Mesenchymal stem cell (in vitro differentiated cells and primary cell): ENCODE results near the gene NKAIN2.

Experiments
- DNase-seq: peaks from one replicate; pipeline ENCODE4 v3.0.0-alpha.2; 2013
- H2AFZ ChIP-seq: one replicate; pipeline ENCODE4 v1.6.1; 2013; ENCODE audit warnings: low read depth, mild to moderate bottlenecking, control low read depth, inconsistent platforms, low read length, moderate library complexity
- H2AK5ac ChIP-seq: 2 replicates; pipeline ENCODE4 v1.6.1; 2013; ENCODE audit warnings: low read length, moderate library complexity, mild to moderate bottlenecking, inconsistent platforms; ENCODE audit not compliant: severe bottlenecking
- H2BK120ac ChIP-seq: one replicate; pipeline ENCODE4 v1.6.1; 2013; ENCODE audit warnings: low read depth, mild to moderate bottlenecking, inconsistent platforms, low read length, moderate library complexity
- H2BK12ac ChIP-seq, 2 experiments: one replicate each; pipeline ENCODE4 v1.6.1; 2013; ENCODE audit warnings: inconsistent platforms in 2 of 2, low read length in 2 of 2, mild to moderate bottlenecking in 2 of 2, moderate library complexity in 2 of 2, control low read depth in 1 of 2
- H2BK15ac ChIP-seq: one replicate; pipeline ENCODE4 v1.6.1; 2013; ENCODE audit warnings: mild to moderate bottlenecking, low read depth, inconsistent platforms; ENCODE audit not compliant: poor library complexity, severe bottlenecking
- H2BK5ac ChIP-seq: 2 replicates; pipeline ENCODE4 v1.6.1; 2013; ENCODE audit warnings: low read depth, mild to moderate bottlenecking, low read length, control low read depth, inconsistent platforms; ENCODE audit not compliant: poor library complexity, severe bottlenecking
- H3K14ac ChIP-seq, 2 experiments: one replicate each; pipeline ENCODE4 v1.6.1; 2013; ENCODE audit warnings: inconsistent platforms in 2 of 2, low read length in 2 of 2, control low read depth in 1 of 2, mild to moderate bottlenecking in 1 of 2, moderate library complexity in 1 of 2
- H3K18ac ChIP-seq, 2 experiments: one replicate each; pipeline ENCODE4 v1.6.1; 2013; ENCODE audit warnings: inconsistent platforms in 2 of 2, low read length in 2 of 2, control low read depth in 1 of 2, low read depth in 1 of 2, mild to moderate bottlenecking in 1 of 2
- H3K23ac ChIP-seq, 2 experiments: one replicate each; pipeline ENCODE4 v1.6.1; 2013; ENCODE audit warnings: inconsistent platforms in 2 of 2, low read length in 2 of 2, mild to moderate bottlenecking in 2 of 2, moderate library complexity in 2 of 2, control low read depth in 1 of 2
- H3K27ac ChIP-seq: 2 replicates; pipeline ENCODE4 v1.5.1; 2013; ENCODE audit warnings: mild to moderate bottlenecking, moderate library complexity, low read length, control low read depth, inconsistent platforms; ENCODE audit not compliant: poor library complexity, severe bottlenecking
- H3K27me3 ChIP-seq, 2 experiments: 2 replicates each; pipeline versions ENCODE4 v1.6.1 to v1.7.0; 2013; ENCODE audit warnings: low read length in 2 of 2, mild to moderate bottlenecking in 2 of 2, moderate library complexity in 2 of 2, control low read depth in 1 of 2, inconsistent platforms in 1 of 2; ENCODE audit not compliant: control insufficient read depth in 1 of 2, insufficient read depth in 1 of 2
- H3K36me3 ChIP-seq, 2 experiments: 2 replicates each; pipeline versions ENCODE4 v1.6.1 to v1.7.0; 2013; ENCODE audit warnings: low read length in 2 of 2, control low read depth in 1 of 2, inconsistent platforms in 1 of 2, low read depth in 1 of 2, mild to moderate bottlenecking in 1 of 2; ENCODE audit not compliant: insufficient read depth in 2 of 2, control insufficient read depth in 1 of 2
- H3K4ac ChIP-seq, 2 experiments: one replicate each; pipeline ENCODE4 v1.6.1; 2013; ENCODE audit warnings: inconsistent platforms in 2 of 2, low read length in 2 of 2, mild to moderate bottlenecking in 2 of 2, moderate library complexity in 2 of 2, control low read depth in 1 of 2, low read depth in 1 of 2
- H3K4me1 ChIP-seq: 2 replicates; pipeline ENCODE4 v1.6.1; 2013; ENCODE audit warnings: low read depth, low read length, control low read depth; ENCODE audit not compliant: control insufficient read depth, insufficient read depth
- H3K4me2 ChIP-seq: 2 replicates; pipeline ENCODE4 v1.6.1; 2013; ENCODE audit warnings: low read length, mild to moderate bottlenecking, inconsistent platforms; ENCODE audit not compliant: poor library complexity, severe bottlenecking
- H3K4me3 ChIP-seq, 2 experiments: 2 replicates each; pipeline versions ENCODE4 v1.5.1 to v1.7.0; 2013; ENCODE audit warnings: low read length in 2 of 2, mild to moderate bottlenecking in 2 of 2, control low read depth in 1 of 2, low read depth in 1 of 2; ENCODE audit not compliant: insufficient read depth in 1 of 2
- H3K79me1 ChIP-seq: replicated peaks from 2 replicates; pipeline ENCODE4 v1.6.1; 2013; ENCODE audit warnings: mild to moderate bottlenecking, control low read depth, low read length, inconsistent platforms; ENCODE audit not compliant: poor library complexity, severe bottlenecking
- H3K9ac ChIP-seq: 2 replicates; pipeline ENCODE4 v1.7.0; 2013; ENCODE audit warnings: mild to moderate bottlenecking, low read length, moderate library complexity
- H3K9me3 ChIP-seq: 2 replicates; pipeline ENCODE4 v1.7.0; 2013; ENCODE audit warnings: mild to moderate bottlenecking, low read length; ENCODE audit not compliant: control insufficient read depth
- H4K8ac ChIP-seq: one replicate; pipeline ENCODE4 v1.6.1; 2013; ENCODE audit warnings: inconsistent platforms, mild to moderate bottlenecking, low read length, moderate library complexity
- H4K91ac ChIP-seq: one replicate; pipeline ENCODE4 v1.6.1; 2013; ENCODE audit warnings: mild to moderate bottlenecking, low read length, inconsistent platforms
- WGBS: methylation state at CpG from one replicate; pipeline ENCODE4 v1.1.7; 2013; ENCODE audit warnings: mixed read lengths; 5-methylcytosine and 5-hydroxymethylcytosine counted together

Gene NKAIN2

GRCh38 chr6:123902738-123903313, 99.2 kb downstream of the NKAIN2 start:
- no peak overlapping the region for H4K91ac ChIP-seq
- no peak overlapping the region for H2BK5ac ChIP-seq
- H3K18ac ChIP-seq, result no peak overlapping the region
- no peak overlapping the region for H2BK12ac ChIP-seq
- H3K9ac ChIP-seq, result no peak overlapping the region
- no peak overlapping the region for H3K4me2 ChIP-seq
- H3K4me1 ChIP-seq, result no peaks in the 10 kb centered on the region
- H3K9me3 ChIP-seq, result no peaks in the 10 kb centered on the region
- H2AFZ ChIP-seq, result no peak overlapping the region
- no peaks in the 10 kb centered on the region for H3K27me3 ChIP-seq
- no peak for DNase-seq
- no peak overlapping the region for H2BK120ac ChIP-seq
- no peak overlapping the region for H2AK5ac ChIP-seq
- WGBS, result 93% methylated on average over 5 of the region's 6 CpGs
- H3K36me3 ChIP-seq, result no peaks in the 10 kb centered on the region
- H3K27ac ChIP-seq, result no peak overlapping the region
- H3K23ac ChIP-seq, result no peak overlapping the region
- H3K79me1 ChIP-seq, result no peaks in the 10 kb centered on the region
- H3K4ac ChIP-seq, result no peak overlapping the region
- H3K14ac ChIP-seq, result no peak overlapping the region
- no peak overlapping the region for H3K4me3 ChIP-seq
- no peak overlapping the region for H2BK15ac ChIP-seq
- H4K8ac ChIP-seq, result no peak overlapping the region

- WGBS, result no CpG with 5 or more reads among the region's 2 CpGs
- no peak overlapping the region for H3K14ac ChIP-seq
These were observed 100.6 kb downstream of the NKAIN2 start for GRCh38 chr6:123904228-123904627.

GRCh38 chr6:123908797-123909196, 105.1 kb downstream of the NKAIN2 start:
- Histone ChIP-seq H3K4me1 (no peaks in the 10 kb centered on the region), H3K27me3 (no peaks in the 10 kb centered on the region), H3K9me3 (no peaks in the 10 kb centered on the region), H3K36me3 (no peaks in the 10 kb centered on the region), H3K4me3 (no peak overlapping the region), H2BK5ac (no peak overlapping the region), H2BK12ac (no peak overlapping the region), H2AFZ (no peak overlapping the region), H3K14ac (no peak overlapping the region), H4K8ac (no peak overlapping the region), H2BK15ac (no peak overlapping the region), H3K9ac (no peak overlapping the region), H3K27ac (no peak overlapping the region), H3K18ac (no peak overlapping the region), H3K4me2 (no peak overlapping the region), H3K4ac (no peak overlapping the region), H2AK5ac (no peak overlapping the region), H2BK120ac (no peak overlapping the region), H4K91ac (no peak overlapping the region), H3K79me1 (no peaks in the 10 kb centered on the region), H3K23ac (no peak overlapping the region)
- no peak for DNase-seq
- 98% methylated on average over 1 of the region's 2 CpGs for WGBS

More at GRCh38 chr6:123904228-123904627, 100.6 kb downstream of the NKAIN2 start:
- H3K4ac ChIP-seq, result no peak overlapping the region
- H3K27ac ChIP-seq, result no peak overlapping the region
- H2AK5ac ChIP-seq, result no peak overlapping the region
- no peaks in the 10 kb centered on the region for H3K27me3 ChIP-seq
- H2BK5ac ChIP-seq, result no peak overlapping the region
- no peak overlapping the region for H2BK12ac ChIP-seq
- no peak overlapping the region for H3K9ac ChIP-seq
- no peaks in the 10 kb centered on the region for H3K4me1 ChIP-seq
- no peak overlapping the region for H4K8ac ChIP-seq
- no peak overlapping the region for H2BK120ac ChIP-seq
- no peak overlapping the region for H2AFZ ChIP-seq
- no peaks in the 10 kb centered on the region for H3K36me3 ChIP-seq
- no peak overlapping the region for H3K4me2 ChIP-seq
- DNase-seq, result no peak
- H3K4me3 ChIP-seq, result no peak overlapping the region
- no peak overlapping the region for H3K23ac ChIP-seq
- H2BK15ac ChIP-seq, result no peak overlapping the region
- H3K9me3 ChIP-seq, result no peaks in the 10 kb centered on the region
- H3K79me1 ChIP-seq, result no peaks in the 10 kb centered on the region
- H3K18ac ChIP-seq, result no peak overlapping the region
- no peak overlapping the region for H4K91ac ChIP-seq

GRCh38 chr6:123909989-123910388, 106.3 kb downstream of the NKAIN2 start:
- Histone ChIP-seq H2BK5ac (no peak overlapping the region), H3K79me1 (no peaks in the 10 kb centered on the region), H2BK15ac (no peak overlapping the region), H2BK12ac (no peak overlapping the region), H3K18ac (no peak overlapping the region), H3K4me2 (no peak overlapping the region), H4K8ac (no peak overlapping the region), H3K9ac (no peak overlapping the region), H4K91ac (no peak overlapping the region), H3K36me3 (no peaks in the 10 kb centered on the region), H3K9me3 (no peaks in the 10 kb centered on the region), H3K4ac (no peak overlapping the region), H3K27me3 (no peaks in the 10 kb centered on the region), H3K4me1 (no peaks in the 10 kb centered on the region), H3K4me3 (no peak overlapping the region), H2AK5ac (no peak overlapping the region), H3K14ac (no peak overlapping the region), H3K23ac (no peak overlapping the region), H3K27ac (no peak overlapping the region), H2BK120ac (no peak overlapping the region), H2AFZ (no peak overlapping the region)
- WGBS, result no CpG with 5 or more reads among the region's 2 CpGs
- DNase-seq, result no peak
